DND-41 (cell line): ENCODE measurements around the gene CTDP1.

Source experiments
- EZH2 ChIP-seq: IDR thresholded peaks from 3 replicates; pipeline ENCODE4 v1.6.1; 2012; ENCODE audit warnings: borderline replicate concordance, low read depth, mild to moderate bottlenecking, moderate library complexity, low read length, inconsistent platforms; ENCODE audit not compliant: severe bottlenecking
- TF ChIP-seq, protein P1 (sequence below): IDR thresholded peaks from 2 replicates; pipeline ENCODE4 v1.5.1; 2012; ENCODE audit warnings: borderline replicate concordance, low read length, moderate library complexity, mild to moderate bottlenecking; ENCODE audit not compliant: poor library complexity, severe bottlenecking; ENCODE audit errors: extremely low read depth

DNA sequence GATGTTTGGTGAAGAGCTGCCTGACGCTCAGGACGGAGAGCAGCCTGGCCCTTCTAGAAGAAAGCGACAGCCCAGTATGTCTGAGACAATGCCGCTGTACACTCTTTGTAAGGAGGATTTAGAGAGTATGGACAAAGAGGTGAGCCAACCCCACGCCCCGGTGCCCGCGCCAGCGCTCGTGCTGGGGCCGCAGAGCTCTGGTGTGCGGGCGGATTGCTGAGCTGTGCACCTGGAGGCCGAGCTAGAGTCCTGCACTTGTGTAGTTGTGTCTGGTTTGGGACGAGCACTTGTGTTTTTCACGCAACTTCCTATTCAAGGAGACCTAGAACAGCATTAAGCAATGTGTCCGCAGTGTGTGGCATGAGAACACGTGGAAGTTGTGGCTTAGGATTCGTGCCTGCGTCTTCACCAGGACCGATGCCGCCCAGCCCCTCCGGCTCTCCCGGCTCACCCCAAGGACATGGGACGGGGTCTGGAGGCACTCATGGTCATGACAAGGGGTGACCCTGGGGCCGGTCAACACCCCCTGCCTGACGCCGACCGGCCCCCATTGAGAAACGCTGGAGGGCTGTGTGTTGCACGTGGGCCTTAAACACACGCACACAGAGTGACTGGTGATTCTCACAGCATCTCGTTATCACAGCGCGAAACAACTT lies 49.5 kb downstream of the CTDP1 start:
- TF ChIP-seq, protein P1, sequence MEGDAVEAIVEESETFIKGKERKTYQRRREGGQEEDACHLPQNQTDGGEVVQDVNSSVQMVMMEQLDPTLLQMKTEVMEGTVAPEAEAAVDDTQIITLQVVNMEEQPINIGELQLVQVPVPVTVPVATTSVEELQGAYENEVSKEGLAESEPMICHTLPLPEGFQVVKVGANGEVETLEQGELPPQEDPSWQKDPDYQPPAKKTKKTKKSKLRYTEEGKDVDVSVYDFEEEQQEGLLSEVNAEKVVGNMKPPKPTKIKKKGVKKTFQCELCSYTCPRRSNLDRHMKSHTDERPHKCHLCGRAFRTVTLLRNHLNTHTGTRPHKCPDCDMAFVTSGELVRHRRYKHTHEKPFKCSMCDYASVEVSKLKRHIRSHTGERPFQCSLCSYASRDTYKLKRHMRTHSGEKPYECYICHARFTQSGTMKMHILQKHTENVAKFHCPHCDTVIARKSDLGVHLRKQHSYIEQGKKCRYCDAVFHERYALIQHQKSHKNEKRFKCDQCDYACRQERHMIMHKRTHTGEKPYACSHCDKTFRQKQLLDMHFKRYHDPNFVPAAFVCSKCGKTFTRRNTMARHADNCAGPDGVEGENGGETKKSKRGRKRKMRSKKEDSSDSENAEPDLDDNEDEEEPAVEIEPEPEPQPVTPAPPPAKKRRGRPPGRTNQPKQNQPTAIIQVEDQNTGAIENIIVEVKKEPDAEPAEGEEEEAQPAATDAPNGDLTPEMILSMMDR = no peak
- TF ChIP-seq EZH2 = no peak
